AG04449 (cell line): ENCODE results near the gene TMEM198.

Experiments
- CTCF ChIA-PET: fragments of 350-600 bp; formaldehyde crosslinking; extraction: SDS; loops from one replicate; lab custom pipeline; 2021; ENCODE audit warnings: antibody characterized with exemption; lab: Yijun Ruan, JAX
- POLR2A ChIA-PET: fragments of 400-600, 350-600 bp; formaldehyde crosslinking; extraction: SDS; loops from one replicate; lab custom pipeline; 2020; ENCODE audit warnings: antibody characterized with exemption, inconsistent platforms; lab: Yijun Ruan, JAX
- DNase-seq: peaks from one replicate; pipeline ENCODE4 v3.0.0-alpha.2; 2010; ENCODE audit warnings: low read depth, low spot score
- H3K4me3 ChIP-seq: 2 replicates; pipeline ENCODE4 v1.5.1; 2011; ENCODE audit warnings: low read depth, mild to moderate bottlenecking, control low read depth, low read length
- TF ChIP-seq, protein P1 (sequence below): IDR thresholded peaks from one replicate; pipeline ENCODE4 v1.5.1; 2011; ENCODE audit warnings: mild to moderate bottlenecking, moderate library complexity, low read length, control low read depth, inconsistent platforms; ENCODE audit not compliant: insufficient read depth; ENCODE audit errors: missing control alignments

TMEM198 gene

DNA sequence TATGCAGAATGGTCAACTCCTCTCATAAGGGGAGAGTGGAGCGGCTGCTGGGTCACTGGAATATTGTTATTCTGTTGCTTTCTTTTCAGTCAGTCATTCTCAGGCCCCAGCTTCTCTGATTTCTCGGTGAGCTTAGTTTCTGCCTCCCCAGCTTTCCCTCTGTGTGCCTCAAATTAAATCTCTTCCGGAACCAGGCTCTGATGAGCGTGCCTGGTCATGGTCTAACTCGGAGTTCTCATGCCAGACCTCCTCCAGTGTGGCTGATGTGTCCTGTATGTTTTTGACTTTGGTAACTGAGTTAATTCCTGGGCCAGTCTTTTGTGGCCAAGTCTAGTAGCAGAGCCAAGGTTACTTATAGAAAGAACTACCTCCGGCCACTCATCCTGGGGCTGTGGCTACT lies 48.9 kb downstream of the TMEM198 start:
- TF ChIP-seq, protein P1, sequence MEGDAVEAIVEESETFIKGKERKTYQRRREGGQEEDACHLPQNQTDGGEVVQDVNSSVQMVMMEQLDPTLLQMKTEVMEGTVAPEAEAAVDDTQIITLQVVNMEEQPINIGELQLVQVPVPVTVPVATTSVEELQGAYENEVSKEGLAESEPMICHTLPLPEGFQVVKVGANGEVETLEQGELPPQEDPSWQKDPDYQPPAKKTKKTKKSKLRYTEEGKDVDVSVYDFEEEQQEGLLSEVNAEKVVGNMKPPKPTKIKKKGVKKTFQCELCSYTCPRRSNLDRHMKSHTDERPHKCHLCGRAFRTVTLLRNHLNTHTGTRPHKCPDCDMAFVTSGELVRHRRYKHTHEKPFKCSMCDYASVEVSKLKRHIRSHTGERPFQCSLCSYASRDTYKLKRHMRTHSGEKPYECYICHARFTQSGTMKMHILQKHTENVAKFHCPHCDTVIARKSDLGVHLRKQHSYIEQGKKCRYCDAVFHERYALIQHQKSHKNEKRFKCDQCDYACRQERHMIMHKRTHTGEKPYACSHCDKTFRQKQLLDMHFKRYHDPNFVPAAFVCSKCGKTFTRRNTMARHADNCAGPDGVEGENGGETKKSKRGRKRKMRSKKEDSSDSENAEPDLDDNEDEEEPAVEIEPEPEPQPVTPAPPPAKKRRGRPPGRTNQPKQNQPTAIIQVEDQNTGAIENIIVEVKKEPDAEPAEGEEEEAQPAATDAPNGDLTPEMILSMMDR, result no peak
- CTCF ChIA-PET, result interaction anchor here (1.0 to 1.2 kb wide), 3 partner anchors 9 to 51 kb away, joined by 3 to 4 read pairs (median 3); no protein-coding TSS in a partner anchor
- no peak overlapping the region for H3K4me3 ChIP-seq
- no peak for DNase-seq
- POLR2A ChIA-PET, result interaction anchor here (1.0 kb wide), 1 partner anchor 21 kb away, joined by 3 read pairs; the partner anchor contains the start of gene OBSL1

DNA sequence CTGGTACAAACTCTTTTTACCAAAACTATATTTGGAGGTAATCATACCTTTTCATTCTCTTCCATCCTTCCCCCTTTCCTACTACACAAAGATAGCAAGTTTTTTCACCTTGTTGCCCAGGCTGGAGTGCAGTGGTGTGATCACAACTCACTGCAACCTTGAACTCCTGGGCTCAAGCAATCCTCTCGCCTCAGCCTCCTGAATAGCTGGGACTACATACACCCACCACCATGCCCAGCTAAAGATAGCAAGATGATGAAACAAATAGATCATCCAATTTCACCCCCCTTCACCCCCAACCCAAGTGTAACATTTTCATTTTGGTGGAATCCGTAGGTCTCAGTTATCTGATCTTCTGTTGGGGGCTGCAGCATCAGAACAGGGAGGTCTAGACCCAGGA lies 49.3 kb downstream of the TMEM198 start:
- CTCF ChIA-PET, result interaction anchor here (1.0 to 1.2 kb wide), 4 partner anchors 9 to 63 kb away, joined by 3 to 4 read pairs (median 4); no protein-coding TSS in a partner anchor
- H3K4me3 ChIP-seq, result no peak overlapping the region
- POLR2A ChIA-PET, result interaction anchor here (1.0 kb wide), 1 partner anchor 22 kb away, joined by 3 read pairs; the partner anchor contains the start of gene OBSL1
- DNase-seq, result no peak
- TF ChIP-seq, protein P1, result no peak

DNA sequence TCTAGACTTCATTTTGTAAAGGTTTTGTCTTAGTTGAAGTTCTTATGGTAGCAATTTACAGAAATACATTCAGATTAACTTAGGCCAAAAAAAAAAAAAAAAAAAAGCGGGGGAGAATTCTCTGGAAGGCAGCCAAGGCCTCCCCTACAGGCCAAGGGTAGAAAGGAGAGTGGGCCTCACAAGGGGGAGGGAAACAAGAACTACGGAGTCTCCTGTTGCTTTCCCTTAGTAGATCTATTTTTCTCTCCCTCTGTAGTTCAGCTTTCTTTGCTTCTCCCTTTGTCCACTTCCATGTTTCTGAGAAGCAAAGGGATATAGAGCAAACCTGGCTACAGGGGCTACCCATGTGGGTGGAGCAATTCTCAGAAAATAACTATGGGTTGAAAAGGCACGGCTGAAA lies 51.4 kb downstream of the TMEM198 start:
- POLR2A ChIA-PET, result no interaction called here
- no peak overlapping the region for H3K4me3 ChIP-seq
- CTCF ChIA-PET, result interaction anchor here (2.0 to 3.3 kb wide), 4 partner anchors 10 to 65 kb away, joined by 5 to 24 read pairs (median 12); no protein-coding TSS in a partner anchor
- DNase-seq, result no peak
- TF ChIP-seq, protein P1, result no peak

DNA sequence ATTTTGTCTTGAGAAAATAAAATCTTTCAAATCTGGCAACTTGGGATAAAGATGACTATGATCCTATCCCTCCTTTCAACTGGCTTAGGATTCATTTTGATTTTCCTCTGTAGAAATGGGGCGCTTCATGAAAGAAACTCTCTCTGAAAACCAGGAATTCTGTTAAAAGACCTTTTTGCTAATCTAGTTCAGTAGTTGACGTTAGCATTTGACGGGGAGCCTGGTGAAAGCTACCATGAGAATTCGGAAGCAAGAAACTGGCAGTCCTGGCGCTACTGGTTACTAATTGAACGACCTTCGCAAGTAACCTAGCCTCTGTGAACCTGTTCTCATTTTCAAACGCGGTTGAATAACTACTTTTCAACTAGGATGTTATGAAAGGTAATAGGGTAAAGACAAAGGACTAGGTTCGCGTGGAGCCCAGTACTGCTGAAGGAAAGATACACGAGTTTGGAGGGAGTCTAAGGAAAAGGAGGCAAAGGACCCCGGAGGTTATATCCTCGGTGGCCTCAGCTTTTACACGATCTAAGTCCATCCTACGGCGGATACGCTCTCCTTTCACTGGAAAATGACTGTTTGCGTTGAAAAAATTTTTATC lies 53.2 kb downstream of the TMEM198 start:
- POLR2A ChIA-PET, result interaction anchor here (0.6 to 2.0 kb wide), 8 partner anchors 15 to 55 kb away, joined by 3 to 13 read pairs (median 4); partner anchors contain the start of genes CHPF, INHA, OBSL1 and TMEM198
- TF ChIP-seq, protein P1, result no peak
- peak overlapping the region; percentile 84 for H3K4me3 ChIP-seq
- CTCF ChIA-PET, result interaction anchor here (1.0 to 3.3 kb wide), 8 partner anchors 12 to 92 kb away, joined by 3 to 24 read pairs (median 7); no protein-coding TSS in a partner anchor
- no peak for DNase-seq

DNA sequence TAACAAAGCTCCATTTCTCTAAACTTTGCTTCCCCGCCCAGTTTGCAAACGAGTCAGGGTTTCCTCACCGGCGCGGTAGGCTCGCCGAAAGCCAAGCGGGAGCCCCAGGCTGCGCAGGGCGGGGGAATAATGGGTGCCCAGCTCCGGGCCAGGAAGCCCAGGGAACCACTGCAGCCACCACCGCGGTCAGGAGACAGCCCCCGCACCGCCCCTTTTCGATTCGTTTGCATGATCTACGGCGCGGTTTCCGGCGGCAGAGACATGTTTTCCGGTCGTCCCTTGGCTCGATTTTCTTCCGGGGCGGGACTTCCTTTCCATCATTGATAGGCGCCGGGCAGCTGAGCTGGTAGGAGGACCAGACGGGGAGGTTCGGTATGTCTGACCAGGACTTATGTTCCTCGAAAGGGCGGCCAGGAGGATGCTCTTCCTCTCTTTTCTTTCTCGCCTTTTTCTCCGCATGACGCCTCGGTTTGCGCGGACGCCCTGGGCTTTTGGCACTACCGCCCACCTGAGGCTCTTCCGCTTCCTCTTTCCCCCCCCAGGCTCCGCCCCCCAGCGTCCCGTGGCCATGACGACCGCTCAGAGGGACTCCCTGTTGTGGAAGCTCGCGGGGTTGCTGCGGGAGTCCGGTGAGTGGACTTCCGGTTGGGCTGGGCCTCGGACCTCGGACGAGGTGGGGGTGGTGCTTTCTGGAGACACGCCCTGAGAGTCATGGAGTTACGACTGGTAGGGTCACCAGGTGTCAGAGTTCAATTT lies 53.9 kb downstream of the TMEM198 start, which contains the start of gene STK11IP:
Gene STK11IP, plus strand, starts transcription at position 306 of the 756 bp plus-strand sequence. Its CDS starts 263 bp downstream, at position 569.
- DNase-seq, result peak; percentile 70
- POLR2A ChIA-PET, result interaction anchor here (0.6 to 2.0 kb wide), 8 partner anchors 15 to 56 kb away, joined by 3 to 13 read pairs (median 4); partner anchors contain the start of genes CHPF, INHA, OBSL1 and TMEM198
- H3K4me3 ChIP-seq, result peak within 1 kb of the TSS; percentile 84
- CTCF ChIA-PET, result interaction anchor here (1.0 to 4.0 kb wide), 9 partner anchors 13 to 92 kb away, joined by 3 to 32 read pairs (median 12); no protein-coding TSS in a partner anchor
- TF ChIP-seq, protein P1, result no peak
